Nephron progenitor cell (in vitro differentiated cells): Measurements from ENCODE around the gene PRELP.

Experiments
- DNase-seq: peaks from one replicate; pipeline ENCODE4 v3.0.0; 2021
- H3K27ac Mint-ChIP-seq: 2 replicates; pipeline ENCODE4 v1.8.0; 2021; ENCODE audit warnings: mild to moderate bottlenecking, moderate library complexity, mixed read lengths
- H3K27me3 Mint-ChIP-seq: 2 replicates; pipeline ENCODE4 v1.8.0; 2021; ENCODE audit warnings: mild to moderate bottlenecking, low read depth, mixed read lengths; ENCODE audit not compliant: poor library complexity
- H3K36me3 Mint-ChIP-seq: 2 replicates; pipeline ENCODE4 v1.8.0; 2021; ENCODE audit warnings: low read depth, mixed read lengths
- H3K4me1 Mint-ChIP-seq: 2 replicates; pipeline ENCODE4 v1.8.0; 2021; ENCODE audit warnings: mixed read lengths
- H3K4me3 Mint-ChIP-seq: 2 replicates; pipeline ENCODE4 v1.8.0; 2021; ENCODE audit warnings: mild to moderate bottlenecking, moderate library complexity, mixed read lengths
- H3K9me3 Mint-ChIP-seq: 2 replicates; pipeline ENCODE4 v1.8.0; 2021; ENCODE audit warnings: mild to moderate bottlenecking, moderate library complexity, mixed read lengths
- TF ChIP-seq, protein P1 (sequence below): fragments of 200-600 bp; sonication (generic); IDR thresholded peaks from 2 replicates; pipeline ENCODE4 v1.5.0; 2021; ENCODE audit warnings: antibody characterized with exemption

PRELP gene

DNA sequence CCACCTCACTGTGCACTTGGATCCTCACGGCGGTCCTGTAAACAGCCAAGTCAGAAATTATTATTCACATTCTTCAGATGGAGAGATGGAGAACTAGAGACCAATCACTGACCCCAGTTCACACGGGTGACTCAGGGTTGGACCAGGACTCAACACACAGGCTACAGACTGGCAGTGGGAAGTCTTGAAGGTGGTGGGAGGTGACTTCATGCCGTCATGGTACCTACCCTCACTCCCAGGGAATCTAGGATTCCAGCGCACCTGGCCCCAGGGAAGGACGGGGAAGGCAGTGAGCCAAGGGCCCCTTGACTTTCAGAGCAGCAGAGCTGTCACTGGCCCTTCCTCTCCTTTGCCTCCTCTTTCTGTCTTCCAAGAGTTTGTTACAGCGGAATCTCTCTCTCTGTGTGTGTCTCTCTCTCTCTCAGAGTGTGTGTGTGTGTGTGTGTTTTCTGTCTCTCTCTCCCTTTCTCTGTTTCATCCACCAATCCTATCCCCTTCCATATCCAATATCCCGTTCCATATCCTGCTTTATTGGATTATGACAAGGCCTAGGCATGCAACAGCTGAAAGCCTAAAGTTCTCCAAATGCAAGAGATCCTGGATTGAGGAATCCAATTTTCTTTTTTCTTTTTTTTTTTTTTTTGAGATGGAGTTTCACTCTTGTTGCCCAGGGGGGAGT is 30.1 kb downstream of the PRELP start:
- H3K27ac Mint-ChIP-seq: no peak overlapping the region
- TF ChIP-seq, protein P1, sequence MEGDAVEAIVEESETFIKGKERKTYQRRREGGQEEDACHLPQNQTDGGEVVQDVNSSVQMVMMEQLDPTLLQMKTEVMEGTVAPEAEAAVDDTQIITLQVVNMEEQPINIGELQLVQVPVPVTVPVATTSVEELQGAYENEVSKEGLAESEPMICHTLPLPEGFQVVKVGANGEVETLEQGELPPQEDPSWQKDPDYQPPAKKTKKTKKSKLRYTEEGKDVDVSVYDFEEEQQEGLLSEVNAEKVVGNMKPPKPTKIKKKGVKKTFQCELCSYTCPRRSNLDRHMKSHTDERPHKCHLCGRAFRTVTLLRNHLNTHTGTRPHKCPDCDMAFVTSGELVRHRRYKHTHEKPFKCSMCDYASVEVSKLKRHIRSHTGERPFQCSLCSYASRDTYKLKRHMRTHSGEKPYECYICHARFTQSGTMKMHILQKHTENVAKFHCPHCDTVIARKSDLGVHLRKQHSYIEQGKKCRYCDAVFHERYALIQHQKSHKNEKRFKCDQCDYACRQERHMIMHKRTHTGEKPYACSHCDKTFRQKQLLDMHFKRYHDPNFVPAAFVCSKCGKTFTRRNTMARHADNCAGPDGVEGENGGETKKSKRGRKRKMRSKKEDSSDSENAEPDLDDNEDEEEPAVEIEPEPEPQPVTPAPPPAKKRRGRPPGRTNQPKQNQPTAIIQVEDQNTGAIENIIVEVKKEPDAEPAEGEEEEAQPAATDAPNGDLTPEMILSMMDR: no peak
- H3K4me3 Mint-ChIP-seq: no peak overlapping the region
- DNase-seq: no peak
- H3K36me3 Mint-ChIP-seq: no peaks in the 10 kb centered on the region
- H3K27me3 Mint-ChIP-seq: peaks cover 32% of the 10 kb centered on the region
- H3K4me1 Mint-ChIP-seq: peaks cover 60% of the 10 kb centered on the region
- H3K9me3 Mint-ChIP-seq: no peaks in the 10 kb centered on the region

GRCh38 chr1:203506858-203507626 is 31.4 kb downstream of the PRELP start:
- no peaks in the 10 kb centered on the region for H3K9me3 Mint-ChIP-seq
- H3K4me3 Mint-ChIP-seq: peak overlapping the region; percentile 60
- H3K36me3 Mint-ChIP-seq: no peaks in the 10 kb centered on the region
- peaks cover 62% of the 10 kb centered on the region for H3K4me1 Mint-ChIP-seq
- peak overlapping the region; percentile 46 for H3K27ac Mint-ChIP-seq
- TF ChIP-seq, protein P1: no peak
- DNase-seq: no peak
- H3K27me3 Mint-ChIP-seq: peaks cover 39% of the 10 kb centered on the region

GRCh38 chr1:203507759-203508158 is 32.2 kb downstream of the PRELP start:
- H3K4me1 Mint-ChIP-seq: peaks cover 69% of the 10 kb centered on the region
- H3K9me3 Mint-ChIP-seq: no peaks in the 10 kb centered on the region
- no peak for DNase-seq
- H3K36me3 Mint-ChIP-seq: no peaks in the 10 kb centered on the region
- H3K27ac Mint-ChIP-seq: no peak overlapping the region
- no peak overlapping the region for H3K4me3 Mint-ChIP-seq
- TF ChIP-seq, protein P1: no peak
- H3K27me3 Mint-ChIP-seq: peaks cover 38% of the 10 kb centered on the region

- H3K27ac Mint-ChIP-seq: no peak overlapping the region
- peak; percentile 34 for DNase-seq
- no peaks in the 10 kb centered on the region for H3K36me3 Mint-ChIP-seq
- TF ChIP-seq, protein P1: no peak
- peak overlapping the region; percentile 12 for H3K4me3 Mint-ChIP-seq
- H3K27me3 Mint-ChIP-seq: peaks cover 38% of the 10 kb centered on the region
- H3K9me3 Mint-ChIP-seq: no peaks in the 10 kb centered on the region
- H3K4me1 Mint-ChIP-seq: peaks cover 77% of the 10 kb centered on the region
These were observed 33.0 kb downstream of the PRELP start for GRCh38 chr1:203508463-203509073.

DNA sequence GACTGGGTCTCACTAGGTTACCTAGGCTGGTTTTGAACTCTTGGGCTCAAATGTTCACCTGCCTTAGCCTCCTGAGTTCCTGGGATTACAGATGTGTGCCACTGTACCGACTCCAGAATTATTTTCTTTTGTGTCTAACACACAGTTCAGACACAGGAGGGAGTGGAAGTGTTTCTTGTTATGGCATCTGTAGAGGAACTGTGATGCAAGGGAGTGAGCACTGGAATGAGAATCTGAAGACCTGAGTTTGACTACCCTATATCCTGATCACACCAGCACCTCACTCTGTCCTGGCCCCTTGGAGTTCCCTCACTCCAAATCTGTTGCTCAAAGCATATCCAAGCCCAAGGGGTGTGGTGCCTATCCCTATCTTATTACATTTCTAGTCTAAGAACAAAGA is 33.5 kb downstream of the PRELP start:
- H3K27ac Mint-ChIP-seq: no peak overlapping the region
- DNase-seq: no peak
- no peak overlapping the region for H3K4me3 Mint-ChIP-seq
- H3K36me3 Mint-ChIP-seq: no peaks in the 10 kb centered on the region
- no peaks in the 10 kb centered on the region for H3K9me3 Mint-ChIP-seq
- H3K27me3 Mint-ChIP-seq: peaks cover 40% of the 10 kb centered on the region
- H3K4me1 Mint-ChIP-seq: peaks cover 83% of the 10 kb centered on the region
- TF ChIP-seq, protein P1: no peak
